Retinal pigment epithelial cell (primary cell): ENCODE measurements around the gene NEIL1.
"Not testable (repeated sequence)": the region's sequence is repeated elsewhere in the genome, so short reads cannot be mapped to it uniquely, and the experiment has no call there.

ENCODE experiments used
- DNase-seq: peaks from one replicate; pipeline ENCODE4 v3.0.0-alpha.2; 2010; ENCODE audit warnings: low read depth
- H3K4me3 ChIP-seq: 2 replicates; pipeline ENCODE4 v1.5.1; 2011; ENCODE audit warnings: mild to moderate bottlenecking, low read length, control low read depth, moderate library complexity
- TF ChIP-seq, protein P1 (sequence below): conservative IDR thresholded peaks from 2 replicates; pipeline ENCODE4 v1.5.1; 2011; ENCODE audit warnings: low read depth, low read length, control low read depth, inconsistent platforms

The NEIL1 gene, protein sequence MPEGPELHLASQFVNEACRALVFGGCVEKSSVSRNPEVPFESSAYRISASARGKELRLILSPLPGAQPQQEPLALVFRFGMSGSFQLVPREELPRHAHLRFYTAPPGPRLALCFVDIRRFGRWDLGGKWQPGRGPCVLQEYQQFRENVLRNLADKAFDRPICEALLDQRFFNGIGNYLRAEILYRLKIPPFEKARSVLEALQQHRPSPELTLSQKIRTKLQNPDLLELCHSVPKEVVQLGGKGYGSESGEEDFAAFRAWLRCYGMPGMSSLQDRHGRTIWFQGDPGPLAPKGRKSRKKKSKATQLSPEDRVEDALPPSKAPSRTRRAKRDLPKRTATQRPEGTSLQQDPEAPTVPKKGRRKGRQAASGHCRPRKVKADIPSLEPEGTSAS

DNA sequence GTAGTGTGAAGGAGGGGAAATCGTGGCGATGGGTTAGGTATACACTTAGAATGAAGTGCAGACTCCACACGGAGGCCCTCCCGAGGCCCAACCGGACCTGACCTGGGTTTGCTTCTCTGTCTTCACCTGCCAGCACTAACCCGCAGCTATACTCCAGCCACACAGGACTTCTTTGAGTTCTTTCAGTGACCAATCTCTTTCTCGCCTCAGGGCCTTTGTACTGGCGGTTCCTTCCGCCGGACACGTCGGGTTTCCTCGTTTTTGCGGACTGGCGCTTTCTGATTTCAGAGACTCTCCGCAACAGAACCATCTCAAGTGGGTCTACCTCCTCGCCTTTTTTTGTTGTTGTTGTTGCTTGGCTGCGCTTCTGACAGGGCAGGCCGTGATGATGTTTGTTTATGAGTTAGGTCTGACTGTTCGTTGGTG, at the start of gene NEIL1:
Gene NEIL1, plus strand, starts transcription at position 244 of the 426 bp plus-strand sequence. CDS start 1,867 bp downstream, outside the sequence.
- DNase-seq: no peak
- peak within 1 kb of the TSS; percentile 77 for H3K4me3 ChIP-seq
- TF ChIP-seq, protein P1, sequence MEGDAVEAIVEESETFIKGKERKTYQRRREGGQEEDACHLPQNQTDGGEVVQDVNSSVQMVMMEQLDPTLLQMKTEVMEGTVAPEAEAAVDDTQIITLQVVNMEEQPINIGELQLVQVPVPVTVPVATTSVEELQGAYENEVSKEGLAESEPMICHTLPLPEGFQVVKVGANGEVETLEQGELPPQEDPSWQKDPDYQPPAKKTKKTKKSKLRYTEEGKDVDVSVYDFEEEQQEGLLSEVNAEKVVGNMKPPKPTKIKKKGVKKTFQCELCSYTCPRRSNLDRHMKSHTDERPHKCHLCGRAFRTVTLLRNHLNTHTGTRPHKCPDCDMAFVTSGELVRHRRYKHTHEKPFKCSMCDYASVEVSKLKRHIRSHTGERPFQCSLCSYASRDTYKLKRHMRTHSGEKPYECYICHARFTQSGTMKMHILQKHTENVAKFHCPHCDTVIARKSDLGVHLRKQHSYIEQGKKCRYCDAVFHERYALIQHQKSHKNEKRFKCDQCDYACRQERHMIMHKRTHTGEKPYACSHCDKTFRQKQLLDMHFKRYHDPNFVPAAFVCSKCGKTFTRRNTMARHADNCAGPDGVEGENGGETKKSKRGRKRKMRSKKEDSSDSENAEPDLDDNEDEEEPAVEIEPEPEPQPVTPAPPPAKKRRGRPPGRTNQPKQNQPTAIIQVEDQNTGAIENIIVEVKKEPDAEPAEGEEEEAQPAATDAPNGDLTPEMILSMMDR: no peak

DNA sequence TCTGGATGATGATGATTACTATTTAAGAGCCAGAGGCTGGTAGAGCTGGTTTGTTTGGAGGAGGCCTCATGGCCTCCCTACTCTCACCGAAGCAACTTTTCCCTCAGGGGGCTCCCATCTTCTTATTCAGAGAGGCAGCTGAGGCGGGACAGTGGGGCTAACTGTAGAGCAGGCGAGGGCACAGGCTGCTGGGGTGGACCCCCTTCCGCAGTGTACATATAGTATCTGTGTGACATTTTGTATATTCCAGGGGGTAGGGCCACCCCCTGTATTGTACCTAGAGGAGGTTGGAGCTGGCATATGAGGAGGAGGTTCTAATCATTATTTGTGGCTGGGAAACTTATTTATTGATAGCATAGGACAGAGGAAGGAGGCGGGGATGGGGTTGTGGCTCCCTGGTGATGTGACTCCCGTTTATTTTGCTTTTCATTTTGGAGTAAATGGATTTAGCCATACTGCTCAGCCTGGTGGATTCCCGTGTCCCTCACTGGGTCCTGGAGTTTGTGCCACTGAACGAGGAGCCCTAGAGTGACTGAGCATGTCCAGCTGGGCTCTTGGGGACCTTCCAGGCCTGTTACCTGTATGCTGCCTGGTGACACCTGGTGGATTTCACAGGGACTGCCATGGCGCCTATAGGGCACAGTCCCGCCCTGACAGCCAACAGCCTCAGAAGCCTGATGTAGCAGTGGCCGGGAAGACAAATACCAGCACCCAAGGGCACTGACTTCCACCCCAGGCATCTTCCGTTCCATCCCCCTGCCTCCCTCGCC, 48.1 kb upstream of the NEIL1 start:
- DNase-seq, H3K4me3 ChIP-seq: not testable (repeated sequence)

DNA sequence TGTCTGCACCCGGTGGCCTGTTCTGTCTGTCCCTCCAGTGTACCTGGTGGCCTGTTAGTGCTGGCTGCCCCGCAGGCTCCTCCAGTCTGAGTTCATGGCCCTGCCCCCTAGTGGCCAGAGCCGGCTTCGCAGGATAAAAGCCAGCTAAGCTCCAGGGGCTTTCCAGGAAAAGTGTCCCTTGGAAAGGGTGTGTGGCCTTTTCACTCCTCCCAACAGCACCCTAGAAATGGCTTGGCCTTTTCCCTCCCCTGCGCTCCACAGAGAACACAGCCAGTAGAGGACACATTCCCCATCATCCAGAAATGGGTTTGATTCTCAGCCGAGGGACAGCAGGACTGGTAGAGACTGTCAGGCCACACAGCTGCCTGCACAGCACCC, 47.5 kb upstream of the NEIL1 start:
- TF ChIP-seq, protein P1: peak; percentile 31
- not testable (repeated sequence) for DNase-seq

DNA sequence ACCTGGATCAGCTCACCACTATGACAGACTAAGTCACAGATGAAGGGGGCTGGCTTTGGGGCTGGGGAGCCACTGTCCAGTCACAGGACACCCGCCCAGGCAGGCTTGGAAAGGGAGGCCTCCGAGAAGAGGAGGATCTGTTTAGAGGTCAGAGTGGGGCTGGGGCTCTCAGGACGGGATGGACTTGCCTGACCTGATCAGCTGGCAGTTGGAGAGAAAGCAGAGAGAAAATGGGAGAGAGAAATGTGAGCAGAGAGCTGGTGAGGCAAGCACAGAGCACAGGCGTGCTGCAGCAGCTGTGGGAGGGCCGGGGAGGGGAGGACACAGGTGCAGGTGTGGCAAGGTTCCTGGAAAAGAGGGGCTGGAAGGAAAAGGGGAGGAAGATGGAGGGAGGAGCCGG, 46.8 kb upstream of the NEIL1 start:
- not testable (repeated sequence) for DNase-seq, H3K4me3 ChIP-seq

More for the DNA sequence above, 47.5 kb upstream of the NEIL1 start:
- not testable (repeated sequence) for H3K4me3 ChIP-seq

DNA sequence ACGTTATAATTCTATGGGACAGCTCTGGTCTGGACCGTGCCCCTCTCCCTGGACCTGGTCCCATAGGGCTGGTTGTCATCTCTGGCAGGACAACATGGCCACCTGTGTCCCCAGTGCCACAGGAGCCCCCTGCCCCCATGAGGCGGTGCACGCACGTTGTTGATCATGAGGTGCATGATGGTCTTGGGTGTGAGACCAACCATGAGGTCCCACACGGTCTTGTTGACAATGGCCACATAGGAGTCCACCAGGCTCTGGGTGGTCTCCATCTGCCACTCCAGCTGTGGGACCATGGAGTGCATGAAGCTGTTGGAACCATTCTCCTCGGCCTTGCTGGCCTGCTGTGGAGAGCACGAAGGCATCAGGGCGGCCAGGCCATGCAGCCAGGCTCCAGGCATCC, 44.5 kb upstream of the NEIL1 start:
- no peak overlapping the region for H3K4me3 ChIP-seq
- DNase-seq: no peak
- TF ChIP-seq, protein P1: no peak

DNA sequence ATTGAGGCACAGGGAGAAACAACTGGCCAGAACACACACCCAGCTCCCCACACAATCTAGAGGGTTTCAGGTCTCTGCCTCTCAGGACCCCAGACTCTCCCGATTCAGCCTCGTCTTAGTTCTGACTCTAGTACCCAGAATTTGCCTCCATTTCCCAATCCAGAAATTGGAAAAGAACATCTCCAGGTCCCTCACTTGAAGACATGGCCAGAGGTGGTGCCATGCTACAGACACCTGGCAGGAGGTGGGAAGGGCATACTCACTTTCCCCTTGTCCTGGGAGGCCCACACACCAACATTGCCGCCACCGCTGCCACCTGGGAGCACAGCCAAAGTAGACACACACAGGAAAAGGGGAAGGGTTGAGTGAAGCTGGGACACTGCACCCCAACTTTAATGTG, 44.1 kb upstream of the NEIL1 start:
- not testable (repeated sequence) for H3K4me3 ChIP-seq, DNase-seq

DNA sequence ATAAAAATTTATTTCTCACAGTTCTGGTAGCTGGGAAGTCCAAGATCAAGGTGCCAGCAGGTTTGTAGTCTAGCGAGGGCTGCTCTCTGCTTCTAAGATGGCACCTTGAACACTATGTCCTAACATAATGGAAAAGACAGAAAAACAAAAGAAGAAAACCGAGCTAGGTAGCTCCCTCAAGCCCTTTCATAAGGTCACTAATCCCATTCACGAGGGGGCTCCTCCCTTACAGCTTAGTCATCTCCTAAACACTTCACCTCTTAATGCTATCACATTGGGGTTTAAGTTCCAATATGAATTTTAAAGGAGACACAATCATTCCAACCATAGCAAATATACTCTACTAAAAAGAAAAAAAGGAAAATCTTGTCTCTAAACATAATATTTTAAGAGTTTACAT, 40.7 kb upstream of the NEIL1 start:
- TF ChIP-seq, protein P1: no peak
- no peak overlapping the region for H3K4me3 ChIP-seq
- DNase-seq: peak; percentile 13

DNA sequence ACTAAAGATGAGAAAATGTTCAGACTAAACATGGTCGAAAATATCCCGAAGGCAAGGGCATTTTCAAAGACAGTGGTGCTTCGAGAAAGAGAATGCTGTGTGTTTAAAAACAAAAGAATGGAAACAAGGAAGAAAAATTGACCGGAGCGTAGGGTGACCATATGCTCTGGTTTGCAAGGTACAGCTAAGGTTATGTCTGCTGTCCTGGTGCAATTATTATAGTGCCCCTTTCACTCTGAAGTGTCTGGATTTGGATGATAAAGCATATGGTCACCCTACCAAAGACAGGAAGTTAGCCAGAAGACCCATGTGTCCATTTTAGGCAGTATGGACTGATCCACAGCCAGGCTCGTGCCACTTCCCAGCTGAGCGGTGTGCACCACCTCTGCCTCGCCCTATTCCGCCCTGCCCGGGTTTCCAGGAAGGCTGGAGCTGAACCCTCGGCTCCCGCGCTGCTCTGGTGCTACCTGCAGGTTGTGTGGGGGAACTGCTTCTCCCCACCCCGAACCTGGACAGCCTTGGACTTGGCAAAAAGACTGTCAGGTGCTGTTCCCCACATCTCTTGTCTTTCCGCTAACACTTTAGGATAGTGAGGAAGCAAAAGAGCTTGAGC, 39.0 kb upstream of the NEIL1 start:
- no peak for DNase-seq
- TF ChIP-seq, protein P1: peak; percentile 61
- no peak overlapping the region for H3K4me3 ChIP-seq
